BJ (cell line): ENCODE data around the gene SLC39A10. TPM values are rescaled to one million over a fixed set of nuclear protein-coding genes. Genes with fewer than 3 reads are reported as not detected.

ENCODE experiments used
- CTCF ChIA-PET: fragments of 350-600 bp; formaldehyde crosslinking; extraction: SDS; loops from one replicate; lab custom pipeline; 2021; ENCODE audit warnings: antibody characterized with exemption, inconsistent platforms; lab: Yijun Ruan, JAX
- POLR2A ChIA-PET: fragments of 300-600 bp; sonication (Branson Sonifier 250); formaldehyde crosslinking; extraction: SDS; loops from one replicate; lab custom pipeline; 2021; ENCODE audit warnings: antibody characterized with exemption; lab: Charles Lee
- DNase-seq: peaks from one replicate; pipeline ENCODE4 v3.0.0-alpha.2; 2011; ENCODE audit warnings: low read depth
- H3K27me3 ChIP-seq: 2 replicates; pipeline ENCODE4 v1.6.0; 2011; ENCODE audit warnings: low read length; ENCODE audit not compliant: control insufficient read depth, insufficient read depth
- H3K36me3 ChIP-seq: 2 replicates; pipeline ENCODE4 v1.5.1; 2011; ENCODE audit warnings: low read length; ENCODE audit not compliant: control insufficient read depth, insufficient read depth
- H3K4me3 ChIP-seq: 2 replicates; pipeline ENCODE4 v1.5.1; 2011; ENCODE audit warnings: low read depth, mild to moderate bottlenecking, control low read depth, low read length
- polyA plus RNA-seq: library from polyadenylated mRNA; depleted of rRNA; stranded (reverse); fragments of >200 nt; gene quantifications from 2 replicates; pipeline ENCODE4 v1.2.3, GENCODE V29; 2011
- TF ChIP-seq, protein P1 (sequence below): IDR thresholded peaks from 2 replicates; pipeline ENCODE4 v1.5.1; 2011; ENCODE audit warnings: low read depth, mild to moderate bottlenecking, control low read depth, inconsistent platforms, low read length, moderate library complexity; ENCODE audit not compliant: insufficient read depth

Gene SLC39A10
- polyA plus RNA-seq, 1 experiment: 13.7 TPM

DNA sequence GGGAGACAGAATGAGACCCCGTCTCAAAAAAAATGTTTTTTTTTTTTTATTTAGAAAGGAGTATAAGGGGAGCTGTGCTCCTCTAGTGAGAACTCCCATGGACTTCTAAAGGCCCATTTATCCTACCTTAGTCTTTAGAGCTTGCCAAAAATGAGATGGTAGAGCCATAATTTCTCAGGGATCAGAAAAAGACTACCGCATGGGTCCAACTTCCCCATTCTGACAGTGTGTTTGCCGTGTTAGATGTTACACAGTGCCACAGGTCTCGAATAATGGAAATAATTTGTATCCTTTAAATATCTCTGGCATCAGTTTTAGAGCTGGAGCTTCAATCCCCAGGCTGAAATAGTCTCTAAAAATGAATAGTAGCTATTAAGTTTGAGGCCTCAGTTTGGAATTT lies 6.0 kb upstream of the SLC39A10 start:
- no peaks in the 10 kb centered on the region for H3K36me3 ChIP-seq
- no peak overlapping the region for H3K4me3 ChIP-seq
- POLR2A ChIA-PET: no interaction called here
- CTCF ChIA-PET: interaction anchor here (0.6 to 0.7 kb wide), 2 partner anchors 38 to 72 kb away, joined by 3 read pairs; no protein-coding TSS in a partner anchor
- DNase-seq: no peak
- TF ChIP-seq, protein P1, sequence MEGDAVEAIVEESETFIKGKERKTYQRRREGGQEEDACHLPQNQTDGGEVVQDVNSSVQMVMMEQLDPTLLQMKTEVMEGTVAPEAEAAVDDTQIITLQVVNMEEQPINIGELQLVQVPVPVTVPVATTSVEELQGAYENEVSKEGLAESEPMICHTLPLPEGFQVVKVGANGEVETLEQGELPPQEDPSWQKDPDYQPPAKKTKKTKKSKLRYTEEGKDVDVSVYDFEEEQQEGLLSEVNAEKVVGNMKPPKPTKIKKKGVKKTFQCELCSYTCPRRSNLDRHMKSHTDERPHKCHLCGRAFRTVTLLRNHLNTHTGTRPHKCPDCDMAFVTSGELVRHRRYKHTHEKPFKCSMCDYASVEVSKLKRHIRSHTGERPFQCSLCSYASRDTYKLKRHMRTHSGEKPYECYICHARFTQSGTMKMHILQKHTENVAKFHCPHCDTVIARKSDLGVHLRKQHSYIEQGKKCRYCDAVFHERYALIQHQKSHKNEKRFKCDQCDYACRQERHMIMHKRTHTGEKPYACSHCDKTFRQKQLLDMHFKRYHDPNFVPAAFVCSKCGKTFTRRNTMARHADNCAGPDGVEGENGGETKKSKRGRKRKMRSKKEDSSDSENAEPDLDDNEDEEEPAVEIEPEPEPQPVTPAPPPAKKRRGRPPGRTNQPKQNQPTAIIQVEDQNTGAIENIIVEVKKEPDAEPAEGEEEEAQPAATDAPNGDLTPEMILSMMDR: no peak
- H3K27me3 ChIP-seq: no peaks in the 10 kb centered on the region

DNA sequence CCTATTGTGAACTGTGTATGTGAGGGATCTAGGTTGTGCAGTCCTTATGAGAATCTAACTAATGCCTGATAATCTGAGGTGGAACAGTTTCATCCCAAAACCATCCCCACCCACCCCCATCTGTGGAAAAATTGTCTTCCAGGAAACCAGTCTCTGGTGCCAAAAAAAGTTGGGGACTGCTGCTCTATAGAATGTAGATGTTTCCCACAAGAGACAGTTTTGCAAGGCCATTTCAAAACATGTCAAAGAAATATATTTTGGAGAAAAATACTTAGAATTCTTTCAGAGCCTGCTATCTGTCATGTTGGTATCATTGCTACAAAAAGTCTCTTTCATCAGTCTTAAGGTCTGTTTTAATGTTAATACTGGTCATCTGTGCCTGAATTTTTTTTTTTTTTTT lies 4.1 kb upstream of the SLC39A10 start:
- no peak for DNase-seq
- POLR2A ChIA-PET: no interaction called here
- Histone ChIP-seq H3K36me3 (no peaks in the 10 kb centered on the region), H3K4me3 (no peak overlapping the region), H3K27me3 (no peaks in the 10 kb centered on the region)
- CTCF ChIA-PET: no interaction called here
- TF ChIP-seq, protein P1: no peak

DNA sequence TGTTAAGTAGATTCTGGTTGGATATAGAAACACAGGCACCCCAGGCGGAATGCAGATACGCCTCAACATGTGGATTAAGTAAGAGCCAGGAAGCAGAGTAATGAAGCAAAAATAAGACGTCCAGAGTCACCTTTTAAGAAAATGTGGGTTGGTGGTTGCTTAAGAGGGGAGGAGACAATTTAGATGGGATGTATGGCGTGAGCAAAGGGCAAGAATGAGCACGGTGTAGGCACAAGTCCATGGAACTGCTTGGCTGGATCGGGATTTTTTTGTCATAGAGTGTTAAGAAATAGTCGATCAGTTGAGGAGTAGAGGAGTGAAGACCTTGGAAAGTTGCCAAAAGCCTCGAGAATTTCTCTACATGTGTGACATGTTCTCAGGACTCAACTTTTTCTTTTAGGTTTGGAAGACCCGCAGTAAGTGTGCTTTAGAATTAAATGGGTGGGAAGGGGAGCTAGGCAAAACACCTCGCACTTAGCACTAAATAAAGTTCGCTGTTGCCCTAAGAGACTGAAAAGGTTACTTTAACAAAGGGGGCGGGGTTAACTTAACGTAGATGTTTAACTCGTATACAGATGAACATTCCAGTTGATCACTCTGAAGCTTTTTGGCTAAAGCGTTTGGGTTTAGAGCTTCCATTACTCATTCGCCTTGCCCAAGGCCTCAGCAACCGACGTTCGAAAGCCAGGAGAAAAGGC lies 716 bp upstream of the SLC39A10 start:
- ChIA-PET CTCF (interaction anchor here (1.0 to 1.2 kb wide), 3 partner anchors 122 to 336 kb away, joined by 3 read pairs; no protein-coding TSS in a partner anchor), POLR2A (interaction anchor here (0.6 to 1.3 kb wide), 9 partner anchors 42 to 158 kb away, joined by 3 to 13 read pairs (median 4); no protein-coding TSS in a partner anchor)
- DNase-seq: no peak
- Histone ChIP-seq H3K36me3 (no peaks in the 10 kb centered on the region), H3K27me3 (no peaks in the 10 kb centered on the region), H3K4me3 (peak overlapping the region; percentile 18)
- TF ChIP-seq, protein P1: no peak

DNA sequence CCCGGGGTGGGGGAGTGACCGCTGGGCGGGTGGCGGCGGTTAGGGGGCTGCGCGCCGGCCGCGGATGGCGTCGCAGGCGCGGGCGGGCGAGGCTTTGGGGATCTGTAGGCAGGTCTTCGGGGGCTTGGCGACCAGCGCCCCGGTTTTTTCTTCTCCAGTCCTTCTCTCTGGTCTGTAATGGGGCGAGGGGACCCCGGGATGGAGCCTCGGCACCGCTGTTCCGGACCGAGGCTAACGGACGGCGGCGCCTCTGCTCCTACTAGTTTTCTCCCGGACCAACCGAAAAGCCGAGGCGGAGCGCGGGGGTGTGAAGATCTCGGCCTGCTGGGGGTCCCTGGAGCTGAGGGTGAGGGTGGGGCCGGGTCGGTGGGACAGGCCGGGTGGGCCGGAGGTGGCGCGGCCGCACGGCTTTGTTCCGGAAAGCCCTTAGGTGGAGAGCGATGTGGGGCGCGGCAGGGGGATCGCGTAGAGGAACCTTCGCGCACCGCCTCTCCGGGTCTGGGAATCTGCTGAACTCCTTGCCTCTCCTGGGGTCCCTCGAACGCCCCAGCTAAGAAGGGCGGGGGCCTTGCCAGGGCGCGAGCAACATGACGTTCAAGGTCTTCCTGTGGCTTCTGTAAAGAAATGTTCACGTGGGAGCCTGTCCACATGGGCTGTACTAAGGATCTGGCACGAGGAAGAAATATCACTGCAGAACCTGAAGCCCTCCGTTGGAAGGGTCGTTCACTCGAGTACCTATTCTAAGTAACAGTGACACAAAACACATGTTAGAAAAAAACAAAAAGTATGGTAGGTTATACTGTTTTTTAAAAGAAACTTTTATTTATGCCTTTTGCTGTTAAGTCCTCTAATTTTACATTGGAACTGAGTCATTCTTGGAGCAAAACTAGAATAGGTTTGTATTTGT lies 861 bp downstream of the SLC39A10 start:
- H3K4me3 ChIP-seq: peak overlapping the region; percentile 79
- TF ChIP-seq, protein P1: no peak
- peak; percentile 25 for DNase-seq
- no peaks in the 10 kb centered on the region for H3K36me3 ChIP-seq
- ChIA-PET POLR2A (no interaction called here), CTCF (no interaction called here)
- H3K27me3 ChIP-seq: no peaks in the 10 kb centered on the region

DNA sequence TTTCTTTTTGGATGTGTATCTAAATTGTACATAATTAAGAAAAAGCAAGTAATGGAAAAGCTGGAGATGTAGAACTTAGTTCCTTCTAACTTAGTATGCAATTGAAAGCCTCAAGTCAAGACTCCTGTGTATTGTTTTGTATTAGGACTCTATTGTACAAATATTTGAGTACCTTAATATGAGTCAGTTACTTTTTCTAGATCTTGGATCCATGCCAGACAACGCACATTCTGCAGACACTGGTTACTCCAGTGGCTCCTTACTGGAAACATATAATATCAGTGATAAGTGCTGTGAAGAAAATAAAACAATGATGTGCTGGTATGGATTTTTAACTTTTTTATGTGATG lies 1.5 kb downstream of the SLC39A10 start:
- CTCF ChIA-PET: no interaction called here
- Histone ChIP-seq H3K27me3 (no peaks in the 10 kb centered on the region), H3K4me3 (peak overlapping the region; percentile 79), H3K36me3 (no peaks in the 10 kb centered on the region)
- TF ChIP-seq, protein P1: no peak
- POLR2A ChIA-PET: no interaction called here
- DNase-seq: peak; percentile 19
